ENCODE results near the gene SPATA4.
"Not testable (repeated sequence)": the region's sequence is repeated elsewhere in the genome, so short reads cannot be mapped to it uniquely, and the experiment has no call there.

The SPATA4 gene

DNA sequence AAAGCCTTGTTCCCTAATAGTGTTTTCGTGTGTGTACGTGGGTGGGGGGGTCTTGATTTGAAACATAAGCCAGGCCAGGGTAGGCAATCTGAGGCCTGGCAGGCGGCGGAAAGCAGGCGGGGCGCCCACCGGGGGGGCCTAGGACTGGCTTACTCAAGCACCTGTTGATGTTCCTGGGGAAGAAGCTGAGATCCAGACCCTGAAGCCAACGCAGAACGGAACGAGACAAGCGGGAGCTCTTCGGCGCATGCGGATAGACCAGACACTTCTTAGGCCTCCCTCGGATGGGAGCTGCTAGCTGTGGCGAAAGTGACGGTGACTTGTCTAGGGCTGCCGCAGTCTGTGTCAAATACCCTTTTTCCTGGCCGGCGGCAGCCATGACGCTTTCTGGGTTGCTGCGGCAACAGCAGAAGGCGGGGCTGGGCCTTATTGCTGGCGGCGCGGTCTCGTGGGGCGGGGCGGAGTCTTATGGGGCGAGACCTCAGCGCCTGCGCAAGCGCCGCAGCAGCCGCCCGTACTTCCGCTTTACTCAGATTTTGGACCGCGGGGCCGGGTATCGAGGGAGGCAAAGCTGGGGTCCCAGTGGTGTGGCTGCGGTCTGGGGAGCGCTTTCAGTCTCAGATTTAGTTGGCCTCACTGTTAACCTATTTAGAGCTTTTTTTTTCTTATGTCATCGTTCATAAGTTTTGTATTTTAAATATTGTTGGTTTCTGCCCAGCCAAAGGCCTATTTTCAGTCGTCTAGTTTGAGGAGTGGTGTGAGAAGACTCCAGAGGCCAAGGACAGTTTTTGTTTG is at the start of gene SPATA4:
TSS of gene SPATA4 (minus strand) at position 402 of the 795 bp plus-strand sequence. CDS start at position 379, 23 bp downstream.
- DNase-seq (ENCODE audit: low read depth in 2 of 2): peak; percentile 85 to 92

DNA sequence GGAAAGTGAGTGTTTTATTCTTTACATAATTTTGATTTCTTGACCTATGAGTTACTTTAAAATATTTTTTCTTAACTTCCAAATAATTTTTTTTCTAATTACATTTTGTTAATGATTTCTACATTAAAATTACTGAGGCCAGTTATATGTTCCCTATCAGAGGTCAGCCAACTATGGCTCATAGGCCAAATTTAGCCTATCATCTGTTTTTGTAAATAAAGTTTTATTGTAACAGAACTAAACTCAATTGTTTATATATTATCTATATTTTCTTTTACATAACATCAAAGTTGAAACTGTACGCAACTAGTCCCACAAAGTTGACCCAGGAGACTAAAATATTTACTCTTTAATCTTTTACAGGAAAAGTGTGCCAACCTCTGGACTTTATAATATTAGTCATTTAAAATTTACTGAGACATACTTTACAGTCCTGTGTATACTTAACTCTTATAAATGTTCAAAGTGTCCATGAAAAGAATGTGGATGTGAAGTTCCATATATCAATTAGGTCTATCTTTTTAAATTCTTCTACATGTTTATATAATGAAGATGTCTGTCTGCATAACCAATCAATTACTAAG is 47.5 kb upstream of the SPATA4 start:
- DNase-seq (ENCODE audit: low read depth in 2 of 2): no peak

DNA sequence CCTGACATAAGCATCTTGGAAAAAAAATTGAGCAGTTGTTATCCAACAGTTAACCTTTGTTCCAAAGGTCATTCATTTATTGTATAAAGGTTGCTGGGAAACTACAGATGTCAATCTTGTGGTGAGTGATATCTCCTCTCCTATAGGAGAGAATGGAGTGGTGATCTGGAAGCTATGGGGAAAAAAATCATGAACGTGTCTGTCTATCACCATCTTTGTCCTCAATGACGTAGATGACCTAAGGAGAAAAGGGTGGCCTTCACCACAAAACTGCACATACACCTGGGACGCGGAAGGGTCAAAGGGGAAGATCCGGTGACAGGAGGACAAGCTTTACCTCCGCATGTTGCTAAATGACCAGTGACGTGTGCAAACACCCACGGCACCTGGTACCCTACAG is 46.3 kb upstream of the SPATA4 start:
- DNase-seq (ENCODE audit: low read depth in 2 of 2): no peak

DNA sequence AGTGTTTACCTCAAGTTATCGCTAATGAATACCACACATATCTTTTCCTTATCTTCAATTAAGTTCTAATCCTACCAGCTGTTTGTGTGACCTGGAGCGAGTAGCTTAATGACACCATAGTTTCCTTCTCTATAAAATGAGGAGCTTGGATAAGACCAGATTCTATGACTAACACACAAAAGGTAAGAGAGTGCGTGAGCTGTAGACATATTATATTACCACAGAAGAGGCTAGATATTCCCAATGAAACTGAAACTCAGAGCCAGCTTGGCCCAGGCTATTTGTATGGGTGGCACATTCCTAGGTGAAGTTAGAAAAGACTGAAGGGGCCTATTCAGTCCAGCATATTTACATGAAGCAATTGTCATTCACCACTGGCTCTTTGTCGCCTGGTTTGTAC is 43.4 kb upstream of the SPATA4 start:
- no peak for DNase-seq (ENCODE audit: low read depth in 2 of 2)

DNA sequence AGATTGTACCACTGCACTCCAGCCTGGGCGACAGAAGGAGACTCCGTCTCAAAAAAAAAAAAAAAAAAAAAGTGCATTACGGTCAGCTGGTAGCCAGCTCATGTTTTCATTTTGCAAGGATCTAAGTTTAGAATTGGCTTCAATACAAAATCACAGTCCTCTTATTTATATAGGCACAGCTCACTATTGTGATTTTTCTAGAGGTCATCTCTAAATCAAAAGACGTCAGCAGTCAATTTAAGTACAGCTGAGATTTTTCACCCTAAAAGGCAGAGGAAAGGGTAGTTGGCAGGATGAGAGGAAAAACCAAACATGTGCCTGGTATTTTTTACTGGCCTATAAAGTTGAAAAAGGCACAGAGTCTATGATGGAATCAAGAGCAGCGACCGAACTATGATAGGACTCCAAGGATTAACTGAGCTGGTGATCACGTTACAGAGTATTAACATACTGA is 42.8 kb upstream of the SPATA4 start:
- no peak for DNase-seq (ENCODE audit: low read depth in 2 of 2)

DNA sequence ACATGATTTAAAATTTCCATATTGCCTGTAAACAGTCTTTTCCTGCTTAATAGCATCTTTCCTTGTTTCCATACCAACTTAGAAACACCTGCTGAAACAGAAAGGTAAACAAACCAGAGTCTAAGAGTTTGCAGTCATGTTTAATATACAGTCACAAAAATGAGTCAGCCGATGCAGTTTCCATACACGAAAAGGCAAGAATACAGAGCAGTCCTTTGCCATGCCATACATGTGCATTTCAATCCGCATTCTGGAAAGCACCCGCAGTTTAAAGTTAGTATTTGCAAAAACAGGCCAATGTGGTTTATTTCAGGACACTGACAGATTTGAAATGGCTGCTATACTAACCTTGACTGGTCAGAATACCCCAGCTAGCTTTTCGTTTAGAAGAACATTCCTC is 41.6 kb upstream of the SPATA4 start:
- no peak for DNase-seq (ENCODE audit: low read depth in 2 of 2)

DNA sequence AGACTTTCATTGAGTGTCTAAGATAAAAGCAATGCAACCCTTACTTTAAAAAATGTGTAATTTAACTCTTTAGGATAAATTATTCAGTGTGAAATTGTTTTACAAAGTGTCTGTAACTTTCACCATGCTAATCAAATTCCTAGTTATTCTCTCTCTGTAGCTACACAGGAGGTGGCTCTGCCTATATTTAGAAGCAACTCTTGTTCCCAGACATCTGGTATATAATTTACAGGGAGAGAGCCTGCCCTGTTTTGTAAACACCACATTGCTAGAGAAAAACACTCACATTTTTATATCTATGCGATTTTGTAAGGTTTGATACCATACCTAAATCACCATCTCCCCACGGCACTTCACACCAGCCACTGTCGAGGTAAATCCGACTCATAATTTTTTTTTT is 35.5 kb upstream of the SPATA4 start:
- no peak for DNase-seq (ENCODE audit: low read depth in 2 of 2)

DNA sequence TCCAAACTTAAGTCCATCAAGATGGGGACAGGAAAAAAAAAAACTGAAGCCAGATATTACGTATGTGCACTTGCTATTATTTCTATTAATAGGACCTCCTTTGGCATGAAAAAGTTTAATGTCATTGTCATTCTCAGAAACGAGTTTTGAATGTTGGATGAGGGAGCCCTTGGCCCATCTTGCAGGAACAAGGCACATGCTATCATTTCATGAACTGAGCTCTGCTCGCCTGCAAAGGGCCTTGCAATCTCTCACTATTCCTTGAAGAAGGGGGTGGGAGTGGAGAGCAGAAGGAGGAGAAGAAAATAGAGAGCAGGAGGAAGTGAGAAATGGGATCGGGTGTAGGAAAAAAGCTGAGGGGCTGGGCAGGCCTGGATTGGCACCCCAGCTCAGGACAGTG is 34.3 kb upstream of the SPATA4 start:
- DNase-seq (ENCODE audit: low read depth in 2 of 2): no peak

DNA sequence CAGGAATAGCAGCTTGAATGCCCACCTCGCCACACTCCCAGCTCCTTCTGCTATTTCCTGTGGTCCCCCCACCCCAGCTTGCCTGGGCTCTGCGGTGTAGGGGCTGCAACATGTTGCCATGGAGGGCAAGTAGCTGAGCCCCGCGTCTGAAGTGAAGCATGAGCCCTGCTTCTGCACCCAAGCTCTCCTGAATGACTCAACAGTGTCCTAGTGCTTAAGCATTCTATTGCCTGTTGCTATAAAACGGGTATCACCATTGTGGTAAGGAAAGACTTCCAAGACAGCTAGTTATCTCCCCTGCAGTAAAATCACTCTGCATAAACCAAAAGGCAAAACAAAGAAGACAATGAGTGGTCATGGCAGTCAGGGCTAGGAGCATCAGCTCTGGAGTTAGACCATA is 31.4 kb upstream of the SPATA4 start:
- DNase-seq (ENCODE audit: low read depth in 2 of 2): no peak

DNA sequence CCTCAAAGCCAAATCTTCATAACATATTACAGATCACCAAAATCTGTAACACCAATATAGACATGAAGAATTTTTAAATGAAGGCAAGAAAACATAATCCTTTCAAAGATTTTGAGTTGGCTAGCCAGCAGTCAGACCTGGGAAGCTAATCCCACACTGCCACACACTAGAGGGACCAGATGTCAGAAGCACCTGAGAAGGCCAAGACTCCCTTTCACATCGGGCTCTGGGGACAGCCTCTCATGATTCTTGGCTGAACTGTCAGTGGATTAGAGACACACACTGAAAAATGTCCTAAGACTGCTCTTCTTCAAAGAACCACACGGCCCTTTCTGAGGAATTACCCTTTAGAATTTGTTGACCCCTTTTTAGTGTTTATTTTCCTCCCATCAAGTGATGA is 28.2 kb upstream of the SPATA4 start:
- no peak for DNase-seq (ENCODE audit: low read depth in 2 of 2)

DNA sequence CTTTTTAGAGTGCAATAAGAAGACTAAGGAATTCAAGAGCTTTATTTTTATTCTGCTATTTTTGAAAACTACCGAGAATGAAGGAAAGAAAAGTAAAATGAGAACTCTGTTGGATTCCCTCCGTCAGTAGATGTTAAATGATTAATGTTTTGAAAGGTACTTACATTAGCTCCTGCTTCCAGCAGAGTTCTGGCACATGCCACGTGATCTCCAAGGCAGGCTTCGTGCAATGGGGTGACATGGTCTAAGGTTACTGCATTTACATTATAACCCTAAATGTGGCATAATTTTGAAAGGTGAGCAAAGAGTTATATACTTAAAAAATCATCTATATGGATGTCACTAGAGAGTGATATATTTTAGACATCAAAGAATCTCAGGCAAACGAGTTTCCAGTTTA is 26.8 kb upstream of the SPATA4 start:
- no peak for DNase-seq (ENCODE audit: low read depth in 2 of 2)

DNA sequence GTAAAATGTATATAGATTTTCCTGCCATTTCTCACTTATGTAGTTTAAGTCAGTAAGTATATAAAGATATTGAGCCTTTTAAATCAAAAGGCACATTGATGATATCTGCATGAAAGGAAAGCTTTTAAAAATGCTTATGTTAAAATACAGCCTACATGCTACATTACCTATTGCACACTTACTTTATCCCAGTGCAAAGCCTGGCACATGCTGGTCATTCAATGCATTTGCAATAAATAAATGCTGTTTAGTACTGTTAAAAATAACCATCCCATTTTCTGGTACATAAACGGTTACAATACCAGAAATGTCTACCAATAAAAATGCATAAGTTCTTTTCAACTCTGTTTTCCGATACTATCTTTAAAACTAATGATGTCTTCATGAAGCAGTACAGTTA is 22.1 kb upstream of the SPATA4 start:
- no peak for DNase-seq (ENCODE audit: low read depth in 2 of 2)

DNA sequence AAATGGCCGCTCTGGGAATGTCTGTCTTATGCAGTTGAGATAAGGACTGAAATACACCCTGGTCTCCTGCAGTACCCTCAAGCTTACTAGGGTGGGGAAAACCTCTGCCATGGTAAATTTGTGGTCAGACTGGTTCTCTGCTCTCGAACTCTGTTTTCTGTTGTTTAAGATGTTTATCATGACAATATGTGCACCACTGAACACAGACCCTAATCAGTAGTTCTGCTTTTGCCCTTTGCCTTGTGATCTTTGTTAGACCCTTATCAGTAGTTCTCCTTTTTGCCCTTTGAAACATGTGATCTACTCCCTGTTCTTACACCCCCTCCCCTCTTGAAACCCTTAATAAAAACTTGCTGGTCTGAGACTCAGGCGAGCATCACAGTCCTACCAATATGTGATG is 17.0 kb upstream of the SPATA4 start:
- DNase-seq (ENCODE audit: low read depth in 2 of 2): not testable (repeated sequence)

DNA sequence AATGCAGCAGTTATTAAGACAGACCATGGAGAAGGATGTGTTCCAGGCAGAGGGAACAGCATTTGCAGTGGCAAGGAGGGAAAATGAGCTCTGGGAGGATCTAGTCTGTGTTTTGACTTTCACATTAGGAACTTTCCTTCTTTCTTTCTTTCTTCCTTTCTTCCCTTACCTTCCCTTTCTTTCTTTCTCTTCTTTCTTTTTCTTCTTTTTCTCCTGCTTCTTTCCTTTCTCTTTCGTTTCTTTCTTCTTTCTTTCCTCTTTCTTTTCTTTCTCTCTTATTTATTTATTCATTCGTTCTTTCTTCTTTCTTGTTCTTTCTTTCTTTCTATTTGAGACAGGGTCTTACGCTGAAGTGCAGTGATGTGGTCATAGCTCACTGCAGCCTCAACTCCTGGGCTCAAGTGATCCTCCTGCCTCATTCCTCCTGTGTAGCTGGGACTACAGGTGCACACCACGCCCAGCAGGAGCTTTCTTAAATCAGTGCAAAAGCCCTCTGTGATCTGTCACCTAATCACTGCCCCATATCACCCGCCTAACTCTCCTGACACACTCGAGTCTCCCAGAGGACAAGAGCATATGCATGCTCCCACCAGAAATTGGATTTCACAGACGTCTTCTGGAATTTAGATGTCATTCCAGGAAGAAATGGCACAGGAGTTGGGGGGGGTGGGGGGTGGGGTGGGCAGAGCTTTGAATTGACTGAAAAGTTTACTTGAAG is 15.4 kb upstream of the SPATA4 start:
- no peak for DNase-seq (ENCODE audit: low read depth in 2 of 2)

DNA sequence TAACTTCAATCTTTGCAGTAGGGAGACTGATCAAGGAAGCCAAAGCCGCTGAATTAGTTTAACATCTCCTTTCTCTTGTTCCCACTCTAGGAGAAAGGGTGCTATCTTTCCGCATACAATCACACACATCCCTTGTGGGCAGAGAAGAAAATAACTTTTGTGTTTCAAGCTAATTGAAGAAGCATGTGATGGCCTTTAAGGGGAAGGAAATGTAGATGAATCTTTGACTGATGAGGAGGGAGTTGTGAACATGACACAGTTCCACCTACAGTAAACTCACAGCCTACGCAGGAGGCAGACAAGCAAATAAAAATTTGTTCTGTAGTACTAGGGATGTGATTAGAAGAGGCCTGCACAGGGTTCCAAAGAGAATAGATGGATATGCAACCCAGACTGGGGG is 14.7 kb upstream of the SPATA4 start:
- no peak for DNase-seq (ENCODE audit: low read depth in 2 of 2)

DNA sequence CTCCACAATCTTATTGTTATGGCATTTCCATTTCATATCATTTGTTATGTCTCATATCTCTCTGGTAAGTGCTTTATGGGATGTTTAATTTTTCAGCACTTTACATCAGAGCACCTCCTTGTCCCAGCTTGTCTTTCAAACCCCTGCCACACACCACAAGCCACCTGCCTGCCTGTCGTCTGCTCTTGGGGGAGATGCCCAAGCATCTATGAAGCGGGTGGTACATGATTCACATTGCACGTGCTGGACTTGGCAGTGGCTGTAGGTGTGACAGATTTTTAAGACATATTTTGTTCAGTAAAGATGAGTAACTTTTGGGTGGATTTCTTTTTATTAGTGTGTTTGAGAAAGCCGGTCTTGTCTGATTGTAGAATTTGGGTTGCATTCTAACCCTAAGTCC is 14.2 kb upstream of the SPATA4 start:
- DNase-seq (ENCODE audit: low read depth in 2 of 2): no peak

DNA sequence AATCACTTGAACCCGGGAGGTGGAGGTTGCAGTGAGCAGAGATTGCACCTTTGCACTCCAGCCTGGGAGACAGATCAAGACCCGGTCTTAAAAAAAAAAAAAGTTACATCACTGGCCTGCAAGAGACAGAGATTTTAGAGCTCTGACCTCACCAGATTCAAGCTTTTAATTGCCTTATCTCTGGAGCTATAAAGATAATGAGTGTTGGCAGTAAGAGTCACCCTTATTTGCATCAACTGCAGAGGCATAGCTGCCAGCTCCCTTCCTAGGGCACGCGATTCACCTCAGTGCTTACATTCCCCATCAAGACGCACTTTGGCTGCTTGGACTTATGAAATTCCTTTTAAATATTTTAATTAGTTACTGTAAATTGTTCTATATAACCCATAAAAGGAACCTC is 12.5 kb upstream of the SPATA4 start:
- DNase-seq (ENCODE audit: low read depth in 2 of 2): no peak

DNA sequence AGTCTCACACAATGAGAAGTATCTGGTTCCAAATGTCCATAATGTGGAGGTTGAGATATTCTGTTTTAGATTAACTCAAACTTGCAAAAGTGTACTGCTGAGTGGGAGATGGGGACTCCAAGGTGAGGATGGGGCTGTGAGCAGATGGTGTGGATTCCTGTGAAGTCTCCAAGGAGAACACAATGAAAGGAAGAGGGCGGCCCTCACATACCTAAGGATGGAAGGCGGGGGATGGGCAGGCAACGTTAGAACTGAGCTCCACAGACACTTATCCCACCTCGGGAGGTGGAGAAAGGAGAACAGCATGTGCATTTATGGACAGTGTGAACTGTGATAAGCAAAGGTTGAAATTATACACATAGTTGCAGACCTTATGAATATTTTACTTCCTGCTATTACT is 9.9 kb upstream of the SPATA4 start:
- DNase-seq (ENCODE audit: low read depth in 2 of 2): no peak

DNA sequence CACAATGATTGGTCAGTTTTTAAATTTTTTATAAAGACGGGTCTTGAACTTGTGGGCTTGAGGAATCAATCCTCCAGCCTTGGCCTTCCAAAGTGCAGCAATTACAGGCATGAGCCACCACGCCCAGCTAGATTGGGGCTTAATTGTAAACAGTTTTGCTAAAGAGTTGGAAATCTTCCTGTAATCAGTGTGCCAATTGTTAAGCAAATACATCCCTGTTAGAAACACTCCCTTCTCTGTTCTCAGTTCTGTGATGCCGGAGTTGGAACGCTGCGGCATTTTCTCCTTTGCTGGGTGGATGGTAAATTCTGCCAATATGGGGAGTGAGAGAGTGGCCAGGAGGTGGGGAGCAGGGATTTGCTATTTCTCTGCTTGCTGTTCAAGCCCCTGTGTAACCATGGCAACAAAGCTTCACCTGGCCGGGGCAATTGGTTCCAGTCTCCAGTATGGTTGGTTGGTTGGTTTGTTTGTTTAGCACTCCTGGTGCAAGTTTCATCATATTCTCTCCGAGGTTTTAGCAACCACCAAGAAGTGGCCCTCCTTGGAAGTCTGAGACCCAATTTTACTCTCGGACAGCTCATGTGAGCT is 3.0 kb upstream of the SPATA4 start:
- no peak for DNase-seq (ENCODE audit: low read depth in 2 of 2)

DNA sequence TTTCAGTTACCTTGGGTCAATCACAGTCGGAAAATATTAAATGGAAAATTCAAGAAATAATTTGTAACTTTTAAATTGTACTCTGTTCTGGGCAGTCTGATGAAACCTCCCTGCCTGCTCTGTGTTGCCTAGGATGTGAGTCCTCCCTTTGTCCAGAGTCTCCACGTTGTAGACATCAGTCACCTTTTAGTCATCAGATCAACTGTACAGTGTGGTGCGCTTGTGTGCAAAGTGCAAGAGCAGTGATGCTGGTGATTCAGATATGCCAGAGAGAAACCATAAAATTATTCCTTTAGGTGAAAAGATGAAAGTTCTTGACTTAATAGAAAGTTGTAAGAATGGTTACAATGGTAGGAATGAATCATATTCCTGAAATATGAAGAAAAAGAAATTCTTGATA is 1.4 kb downstream of the SPATA4 start:
- peak in 1 of 2 experiments; percentile 35 for DNase-seq (ENCODE audit: low read depth in 2 of 2)

DNA sequence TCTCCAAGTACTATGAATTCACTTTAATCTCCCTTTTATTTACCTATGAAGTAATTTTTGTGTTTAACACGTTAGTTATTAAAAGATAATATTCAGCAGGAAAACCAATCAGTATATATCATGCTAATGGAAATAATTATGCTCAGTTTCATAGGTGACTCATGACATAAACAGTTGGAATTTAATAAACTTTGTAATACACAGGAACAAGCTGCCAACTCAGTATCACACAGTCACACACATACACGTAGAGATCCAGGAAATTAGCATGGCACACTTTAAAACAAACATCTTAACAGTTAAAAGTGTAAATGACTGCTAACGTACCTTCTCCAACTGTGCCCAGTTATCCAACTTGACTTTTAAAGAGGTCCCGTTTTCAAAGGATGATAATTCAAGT is 2.3 kb downstream of the SPATA4 start:
- DNase-seq (ENCODE audit: low read depth in 2 of 2): no peak

DNA sequence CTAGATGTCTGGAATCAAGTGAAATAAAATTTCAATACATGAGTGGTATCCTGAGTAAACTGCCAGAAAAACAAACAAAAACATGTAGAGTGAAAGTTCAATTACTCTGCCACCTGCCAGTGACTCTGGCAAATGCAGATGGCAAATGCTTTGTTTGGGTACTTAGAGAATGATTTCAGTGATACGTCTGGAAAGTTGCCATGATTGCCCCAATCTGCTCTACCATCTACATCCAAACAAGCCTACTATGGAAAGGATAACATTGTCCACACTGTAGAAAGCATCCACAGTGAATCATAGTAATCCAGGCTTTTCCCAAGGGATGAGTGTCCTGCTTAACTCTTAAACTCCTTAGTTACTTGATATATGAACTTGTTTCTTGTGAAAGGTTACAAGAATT is 3.4 kb downstream of the SPATA4 start:
- DNase-seq (ENCODE audit: low read depth in 2 of 2): no peak
